Ovary (tissue), 9 donors: Measurements from ENCODE around the gene RTN1. TPM values are rescaled to one million over a fixed set of nuclear protein-coding genes. Genes with fewer than 3 reads are reported as not detected.

Experiments
- DNase-seq, 5 donors: peaks; one replicate each; pipeline ENCODE4 v3.0.0-alpha.2; 2019 to 2020
- H3K27ac ChIP-seq, 2 donors: fragments of 200-600 bp; one replicate each; pipeline versions ENCODE4 v1.5.1 to v1.8.0; 2019 to 2022
- H3K27me3 ChIP-seq: fragments of 200-600 bp; one replicate; pipeline ENCODE4 v1.8.0; 2022
- H3K36me3 ChIP-seq: fragments of 200-600 bp; sonication (generic); one replicate; pipeline ENCODE4 v1.5.1; 2019
- H3K4me1 ChIP-seq: one replicate; pipeline ENCODE4 v1.8.1; 2013; ENCODE audit warnings: mild to moderate bottlenecking, moderate library complexity; ENCODE audit not compliant: insufficient read depth
- H3K4me3 ChIP-seq: fragments of 200-600 bp; sonication (generic); one replicate; pipeline ENCODE4 v1.5.1; 2017
- H3K9me3 ChIP-seq, 2 donors: fragments of 200-600 bp in 1 of 2; sonication (generic) in 1 of 2; one replicate each; pipeline versions ENCODE4 v1.5.1 to v1.8.1; 2013 to 2019; ENCODE audit warnings: mild to moderate bottlenecking in 1 of 2, moderate library complexity in 1 of 2
- CTCF ChIP-seq, 3 donors: fragments of 450-650 bp in 2 of 3; fragments of 200-600 bp in 1 of 3; IDR thresholded peaks; one replicate each; pipeline versions ENCODE4 v1.5.1 to v1.8.0; 2016 to 2022; ENCODE audit warnings: antibody characterized with exemption in 3 of 3, mild to moderate bottlenecking in 1 of 3
- EP300 ChIP-seq: sonication (generic); formaldehyde crosslinking; IDR thresholded peaks from one replicate; pipeline ENCODE4 v1.6.1; 2017; ENCODE audit warnings: antibody characterized with exemption
- POLR2A ChIP-seq: fragments of 450-650 bp; IDR thresholded peaks from one replicate; pipeline ENCODE4 v1.6.1; 2017; ENCODE audit warnings: antibody characterized with exemption, mild to moderate bottlenecking, moderate library complexity
- WGBS, 3 donors: extraction: QIAGEN DNeasy Blood & Tissue Kit in 1 of 3; methylation state at CpG; one replicate each; pipeline versions ENCODE4 v1.1.5 to v1.1.7; 2013 to 2017; 5-methylcytosine and 5-hydroxymethylcytosine counted together
- intact Hi-C, 4 donors: fragments of 100-400 bp; cut with DNase I; formaldehyde crosslinking; loops; one replicate each; pipeline versions ENCODE4 v1.11.0 to v1.15.1; 2022 to 2023
- polyA plus RNA-seq, 2 donors: library from polyadenylated mRNA; stranded (reverse); fragments of 200-250 nt in 1 of 2; fragments of 350-450 nt in 1 of 2; fragmentation: Illumina TruSeq in 1 of 2; extraction: RNeasy Lipid Tissue Mini Kit (QIAGEN cat#74804) in 1 of 2; gene quantifications; one replicate each; pipeline ENCODE4 v1.2.3, GENCODE V29; 2013 to 2014
- total RNA-seq, 7 donors: library from RNA; depleted of rRNA in 2 of 7; stranded (reverse); fragments of >200 nt in 2 of 7; fragmentation: NEBNext Ultra II Directional in 3 of 7; extraction: Animal tissue kit (Norgen Biotek cat#: 25700) in 3 of 7; gene quantifications; one replicate each; pipeline versions ENCODE4 v1.1.0 to v1.2.4, GENCODE V29; 2016 to 2023
- donor health status: DM: no; HTN: no; CAD: no; lungs with moderate emphysema.
- donor health status: DM: no; HTN: no; CAD: no.
- donor health status: Bipolar disorder and iron deficiency.
- donor health status: DM: yes; HTN: yes; CAD: no.
- donor health status: DM: no; HTN: no; CAD: no.
- donor health status: DM: yes; HTN: yes; CAD: no.

Gene RTN1
- total and polyA plus RNA-seq, 9 donors = 0.51 to 10.2 (median 1.00) TPM

GRCh38 chr14:59566725-59567124 is 303.9 kb downstream of the RTN1 start:
- Histone ChIP-seq H3K9me3 (no peaks in the 10 kb centered on the region), H3K4me3 (no peak overlapping the region), H3K27ac (no peak overlapping the region), H3K27me3 (no peaks in the 10 kb centered on the region), H3K36me3 (no peaks in the 10 kb centered on the region), H3K4me1 (no peaks in the 10 kb centered on the region)
- intact Hi-C loops = no loop called here
- WGBS, 3 donors = 77 to 85% (median 83%) methylated on average over 3 of the region's 3 CpGs
- TF ChIP-seq EP300 (no peak), CTCF (IDR thresholded peaks at IDR 0.05) (no peak), POLR2A (no peak)
- DNase-seq = no peak

GRCh38 chr14:59566296-59566695 is 304.3 kb downstream of the RTN1 start:
- Histone ChIP-seq H3K27me3 (no peaks in the 10 kb centered on the region), H3K4me3 (no peak overlapping the region), H3K36me3 (no peaks in the 10 kb centered on the region), H3K27ac (no peak overlapping the region), H3K4me1 (no peaks in the 10 kb centered on the region), H3K9me3 (no peaks in the 10 kb centered on the region)
- TF ChIP-seq EP300 = no peak
- no peak for TF ChIP-seq CTCF (IDR thresholded peaks at IDR 0.05)
- TF ChIP-seq POLR2A = no peak
- WGBS, 3 donors = 40 to 65% (median 48%) methylated on average over 1 of the region's 1 CpG
- no peak for DNase-seq
- intact Hi-C loops = no loop called here

DNA sequence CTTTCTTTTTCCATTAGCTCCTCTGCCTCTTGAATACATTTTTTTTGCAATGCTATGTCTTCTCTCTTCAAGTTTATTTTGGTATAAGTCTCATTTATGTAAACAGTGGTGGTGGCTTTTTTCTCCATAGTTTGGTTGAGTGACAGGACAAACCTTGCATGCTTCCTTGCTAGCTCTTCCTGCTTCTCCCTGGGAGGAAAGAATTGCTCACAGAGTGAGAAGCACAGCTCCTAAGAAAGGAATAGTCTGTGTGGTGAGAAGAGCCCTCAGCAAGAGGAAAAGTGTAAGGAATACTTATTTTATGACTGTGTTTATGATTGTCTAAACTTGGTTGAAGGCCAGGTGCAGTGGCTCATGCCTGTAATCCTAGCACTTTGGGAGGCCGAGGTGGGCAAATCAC is 305.5 kb downstream of the RTN1 start:
- WGBS, 3 donors = 44 to 60% (median 55%) methylated on average over 1 of the region's 1 CpG
- intact Hi-C loops = no loop called here

DNA sequence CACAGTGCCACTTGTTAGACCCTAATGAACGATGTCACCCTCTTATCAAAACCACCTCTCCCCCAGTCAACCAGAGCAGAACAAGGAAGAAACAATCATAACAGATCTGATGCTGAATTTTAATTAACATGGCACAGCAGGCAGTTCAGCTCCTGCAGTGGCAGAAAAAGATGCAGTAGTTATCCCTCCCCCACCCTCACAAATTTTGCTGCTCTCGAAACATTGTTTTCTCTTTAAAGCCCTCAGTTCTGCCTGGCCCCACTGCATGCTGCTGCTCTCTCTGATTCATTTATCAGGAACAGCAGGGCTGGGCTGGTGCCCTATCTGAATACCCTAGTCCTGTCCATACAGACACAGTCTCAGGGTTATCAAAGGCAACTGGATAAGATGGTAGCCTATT is 306.2 kb downstream of the RTN1 start:
- DNase-seq = no peak
- intact Hi-C loops = no loop called here
- no peaks in the 10 kb centered on the region for H3K27me3 ChIP-seq
- WGBS, 3 donors = 8 to 15% (median 10%) methylated on average over 2 of the region's 2 CpGs
- no peak overlapping the region for H3K27ac ChIP-seq
- H3K9me3 ChIP-seq = no peaks in the 10 kb centered on the region
- no peaks in the 10 kb centered on the region for H3K36me3 ChIP-seq
- TF ChIP-seq POLR2A = no peak
- no peak for TF ChIP-seq EP300
- no peak for TF ChIP-seq CTCF (IDR thresholded peaks at IDR 0.05)
- no peak overlapping the region for H3K4me3 ChIP-seq
- no peaks in the 10 kb centered on the region for H3K4me1 ChIP-seq

More for the DNA sequence above, 305.5 kb downstream of the RTN1 start:
- DNase-seq = no peak
- H3K27me3 ChIP-seq = no peaks in the 10 kb centered on the region
- H3K4me3 ChIP-seq = no peak overlapping the region
- no peaks in the 10 kb centered on the region for H3K9me3 ChIP-seq
- H3K36me3 ChIP-seq = no peaks in the 10 kb centered on the region
- H3K4me1 ChIP-seq = no peaks in the 10 kb centered on the region
- no peak overlapping the region for H3K27ac ChIP-seq
- TF ChIP-seq POLR2A = no peak
- no peak for TF ChIP-seq EP300
- TF ChIP-seq CTCF (IDR thresholded peaks at IDR 0.05) = no peak

DNA sequence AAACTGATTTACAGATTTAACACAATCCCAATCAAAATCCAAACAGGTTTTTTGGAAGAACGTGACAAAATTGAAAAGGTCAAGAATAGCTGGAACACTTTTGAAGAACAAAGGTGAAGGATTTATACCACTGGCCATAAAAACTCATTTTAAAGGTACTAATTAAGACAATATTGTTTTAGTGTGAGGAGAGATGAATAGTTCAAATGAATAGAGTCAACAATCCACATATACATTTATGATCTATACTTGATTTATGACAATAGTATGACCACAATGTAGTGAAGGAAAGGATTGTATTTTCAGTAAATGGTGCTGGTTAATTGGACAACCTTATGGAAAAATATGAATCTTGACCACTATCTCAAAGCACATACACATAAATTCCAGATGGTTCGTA is 323.3 kb downstream of the RTN1 start:
- Histone ChIP-seq H3K27ac (no peak overlapping the region), H3K36me3 (no peaks in the 10 kb centered on the region), H3K4me1 (no peaks in the 10 kb centered on the region), H3K4me3 (no peak overlapping the region), H3K9me3 (no peaks in the 10 kb centered on the region), H3K27me3 (no peaks in the 10 kb centered on the region)
- intact Hi-C loops = no loop called here
- TF ChIP-seq POLR2A (no peak), CTCF (IDR thresholded peaks at IDR 0.05) (no peak), EP300 (no peak)
- WGBS, 3 donors = 18 to 27% (median 25%) methylated on average over 2 of the region's 2 CpGs
- DNase-seq = no peak
